Suprapubic skin (tissue), 4 donors: ENCODE results near the gene RECK.

Experiments
- EP300 ChIP-seq: sonication (generic); formaldehyde crosslinking; IDR thresholded peaks from one replicate; pipeline ENCODE4 v1.6.1; 2017; ENCODE audit warnings: antibody characterized with exemption
- POLR2AphosphoS5 ChIP-seq, 3 donors: sonication (generic); formaldehyde crosslinking; IDR thresholded peaks; one replicate each; pipeline ENCODE4 v1.6.1; 2017; ENCODE audit warnings: antibody characterized with exemption in 3 of 3
- TF ChIP-seq, protein P1 (sequence below), 2 donors: fragments of 200-600 bp in 1 of 2; fragments of 450-650 bp in 1 of 2; sonication (generic) in 1 of 2; IDR thresholded peaks; one replicate each; pipeline ENCODE4 v1.5.1; 2016 to 2019; ENCODE audit warnings: antibody characterized with exemption in 2 of 2, mild to moderate bottlenecking in 1 of 2, moderate library complexity in 1 of 2

DNA sequence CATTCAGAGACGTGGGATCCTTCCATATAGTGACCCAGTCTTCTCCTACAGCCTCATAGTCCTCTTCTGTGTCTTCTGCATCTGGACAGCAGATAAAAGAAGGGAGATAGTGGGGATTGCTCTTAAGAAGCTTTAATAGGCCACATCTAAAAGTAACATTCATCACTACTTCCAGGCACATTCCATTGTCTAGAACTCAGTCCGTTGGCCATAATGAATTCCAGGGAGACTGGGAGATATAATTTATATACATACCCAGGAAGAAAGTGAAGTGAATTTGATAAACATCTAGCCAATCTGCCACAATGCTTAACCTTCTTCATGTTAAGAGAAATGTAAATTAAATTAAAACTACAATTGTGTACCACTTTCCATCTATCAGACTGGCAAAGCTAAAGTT, 77.3 kb downstream of the RECK start:
- TF ChIP-seq POLR2AphosphoS5 (IDR thresholded peaks at IDR 0.05) (no peak), EP300 (no peak)
- TF ChIP-seq, protein P1, sequence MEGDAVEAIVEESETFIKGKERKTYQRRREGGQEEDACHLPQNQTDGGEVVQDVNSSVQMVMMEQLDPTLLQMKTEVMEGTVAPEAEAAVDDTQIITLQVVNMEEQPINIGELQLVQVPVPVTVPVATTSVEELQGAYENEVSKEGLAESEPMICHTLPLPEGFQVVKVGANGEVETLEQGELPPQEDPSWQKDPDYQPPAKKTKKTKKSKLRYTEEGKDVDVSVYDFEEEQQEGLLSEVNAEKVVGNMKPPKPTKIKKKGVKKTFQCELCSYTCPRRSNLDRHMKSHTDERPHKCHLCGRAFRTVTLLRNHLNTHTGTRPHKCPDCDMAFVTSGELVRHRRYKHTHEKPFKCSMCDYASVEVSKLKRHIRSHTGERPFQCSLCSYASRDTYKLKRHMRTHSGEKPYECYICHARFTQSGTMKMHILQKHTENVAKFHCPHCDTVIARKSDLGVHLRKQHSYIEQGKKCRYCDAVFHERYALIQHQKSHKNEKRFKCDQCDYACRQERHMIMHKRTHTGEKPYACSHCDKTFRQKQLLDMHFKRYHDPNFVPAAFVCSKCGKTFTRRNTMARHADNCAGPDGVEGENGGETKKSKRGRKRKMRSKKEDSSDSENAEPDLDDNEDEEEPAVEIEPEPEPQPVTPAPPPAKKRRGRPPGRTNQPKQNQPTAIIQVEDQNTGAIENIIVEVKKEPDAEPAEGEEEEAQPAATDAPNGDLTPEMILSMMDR (IDR thresholded peaks at IDR 0.05), result no peak
